CD4-positive, alpha-beta T cell treated with Interferon alpha-2 for 1 hour (primary cell): ENCODE data around the gene BST2.
A peak's percentile ranks its signal among the peaks of the same experiment; 100 is the strongest.

Experiments used
- DNase-seq, 2 donors: peaks; one replicate each; pipeline ENCODE4 v3.0.0-alpha.2; 2020 to 2022

The BST2 gene

DNA sequence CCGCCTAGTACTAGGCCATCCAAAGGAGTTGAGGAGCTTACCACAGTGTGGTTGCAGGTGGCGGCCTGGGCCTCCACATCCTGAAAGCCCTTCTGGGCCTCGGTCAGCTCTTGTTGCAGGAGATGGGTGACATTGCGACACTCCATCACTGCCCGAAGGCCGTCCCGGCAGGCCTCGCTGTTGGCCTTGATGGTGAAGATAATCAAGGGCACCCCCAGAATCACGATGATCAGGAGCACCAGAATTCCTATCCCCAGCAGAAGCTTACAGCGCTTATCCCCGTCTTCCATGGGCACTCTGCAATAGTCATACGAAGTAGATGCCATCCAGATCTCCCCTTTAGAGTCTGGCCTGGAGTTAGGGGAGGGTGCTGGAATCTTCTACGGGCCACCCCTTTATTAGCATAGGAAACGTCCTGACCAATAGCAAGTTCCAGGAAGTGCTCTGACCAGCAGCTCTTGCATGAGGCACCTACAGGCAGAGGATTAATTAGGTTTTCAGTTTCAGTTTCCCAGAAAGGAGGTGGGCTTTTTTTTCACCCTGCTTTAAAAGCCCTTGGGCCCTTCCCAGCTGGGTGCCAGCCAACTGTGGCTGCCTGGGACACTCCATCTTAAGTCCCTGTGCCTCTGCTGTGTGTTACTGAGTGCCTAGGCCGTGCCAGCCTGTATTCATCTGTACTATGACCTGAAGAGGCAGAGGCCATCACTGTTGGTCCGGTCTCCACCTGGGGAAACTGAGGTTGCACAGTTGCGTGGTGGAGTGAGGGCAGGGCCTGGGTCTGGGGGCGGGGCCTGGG is at the start of gene BST2:
Gene BST2 (minus strand): TSS at position 381 of the 796 bp plus-strand sequence. CDS start 55 bp downstream, at position 326.
- peak; percentile 89 to 94 for DNase-seq

- DNase-seq: no peak
Observed at GRCh38 chr19:17454576-17455071, 49.2 kb upstream of the BST2 start.

DNA sequence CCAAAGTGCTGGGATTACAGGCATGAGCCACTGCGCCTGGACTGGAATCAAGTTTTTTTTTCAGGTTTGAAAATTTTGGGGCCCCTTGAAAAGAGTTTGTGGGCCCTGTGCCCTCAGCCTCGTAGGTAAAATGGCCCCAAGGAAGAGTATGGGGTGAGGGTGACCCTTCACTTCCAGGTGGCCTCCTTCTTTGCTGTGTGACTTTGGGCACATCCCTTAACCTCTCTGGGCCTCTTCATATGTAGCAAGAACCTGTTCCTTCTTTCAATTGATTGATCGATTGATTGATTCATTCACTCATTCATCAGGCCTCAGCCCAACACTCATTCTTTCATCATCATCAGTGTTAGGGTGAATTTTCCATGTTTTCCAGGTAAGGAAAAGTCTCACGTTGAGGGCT is 46.4 kb upstream of the BST2 start:
- DNase-seq: no peak

DNA sequence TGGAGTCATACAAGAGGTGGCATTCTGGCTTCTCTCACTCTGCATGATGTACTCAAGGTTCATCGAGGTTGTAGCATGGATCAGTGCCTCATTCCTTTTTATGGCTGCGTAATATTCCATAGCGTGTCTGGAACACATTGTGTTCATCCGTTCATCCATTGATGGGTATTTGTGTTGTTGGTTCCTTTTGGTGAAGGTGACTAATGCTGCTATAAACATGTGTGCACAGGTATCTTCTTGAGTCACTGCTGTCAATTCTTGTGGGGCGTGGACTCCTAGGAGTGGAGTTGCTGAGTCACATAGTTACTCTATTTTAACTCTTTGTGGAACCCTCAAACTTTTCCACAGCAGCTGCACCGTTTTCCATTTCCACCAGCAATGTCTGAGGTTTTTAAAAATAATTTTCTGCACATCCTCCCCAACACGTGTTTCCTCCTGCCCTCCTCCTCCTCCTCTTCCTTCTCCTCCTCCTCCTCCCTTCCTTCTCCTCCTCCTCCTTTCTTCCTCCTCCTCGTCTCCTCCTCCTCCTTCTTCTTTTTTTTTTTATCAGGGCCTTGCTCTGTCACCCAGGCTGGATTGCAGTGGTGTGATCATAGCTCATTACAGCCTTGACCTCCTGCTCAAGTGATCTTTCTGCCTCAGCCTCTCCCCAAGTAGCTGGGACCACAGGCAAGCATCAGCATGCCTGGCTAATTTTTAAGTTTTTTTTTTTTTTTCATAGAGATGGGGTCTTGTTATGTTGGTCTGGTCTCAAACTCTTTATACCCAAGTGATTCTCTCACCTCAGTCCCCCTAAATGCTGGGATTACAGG is 45.0 kb upstream of the BST2 start:
- no peak for DNase-seq

DNA sequence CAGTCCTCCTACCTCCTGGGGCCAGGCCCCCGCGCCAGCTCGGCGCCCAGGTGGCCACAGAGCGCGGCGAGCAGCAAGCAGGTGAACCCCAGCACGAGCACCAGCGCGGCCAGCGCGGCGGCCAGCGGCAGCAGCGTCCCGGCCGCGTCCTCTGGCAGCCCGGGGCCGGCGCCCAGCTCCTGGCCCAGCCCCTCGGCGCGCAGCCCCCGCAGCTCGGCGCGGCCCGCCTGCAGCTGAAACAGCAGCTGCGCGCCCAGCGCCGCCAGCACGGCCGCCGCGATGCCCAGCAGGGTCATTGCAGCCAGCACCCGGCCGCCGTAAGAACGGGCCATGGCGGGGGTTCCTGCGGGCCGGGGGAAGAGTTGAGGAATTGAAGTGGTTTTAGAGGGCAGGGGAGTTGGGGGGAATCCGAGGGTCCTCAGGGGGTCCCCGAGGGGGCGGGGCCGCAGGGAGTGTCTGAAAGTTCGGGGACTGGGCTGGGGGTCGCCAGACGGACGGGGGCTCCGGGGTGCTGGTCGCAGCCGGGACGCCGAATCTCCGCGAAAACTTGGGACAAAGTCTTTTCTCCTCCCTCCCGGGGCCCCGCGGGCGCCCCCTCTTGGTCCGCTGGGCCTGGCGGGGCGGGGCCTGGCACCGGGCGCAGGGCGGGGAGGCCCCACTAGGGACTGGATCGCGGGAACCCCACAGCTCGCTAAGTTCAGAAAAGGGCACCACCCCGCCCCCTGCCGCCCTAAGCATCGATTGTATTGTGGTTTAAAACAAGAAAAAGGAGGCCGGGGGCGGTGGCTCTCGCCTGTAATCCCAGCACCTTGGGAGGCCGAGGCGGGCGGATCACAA is 42.9 kb upstream of the BST2 start, which contains the start of gene TMEM221:
Gene TMEM221 (minus strand): TSS at position 538 of the 837 bp plus-strand sequence. CDS start 206 bp downstream, at position 332.
- peak; percentile 47 to 66 for DNase-seq

DNA sequence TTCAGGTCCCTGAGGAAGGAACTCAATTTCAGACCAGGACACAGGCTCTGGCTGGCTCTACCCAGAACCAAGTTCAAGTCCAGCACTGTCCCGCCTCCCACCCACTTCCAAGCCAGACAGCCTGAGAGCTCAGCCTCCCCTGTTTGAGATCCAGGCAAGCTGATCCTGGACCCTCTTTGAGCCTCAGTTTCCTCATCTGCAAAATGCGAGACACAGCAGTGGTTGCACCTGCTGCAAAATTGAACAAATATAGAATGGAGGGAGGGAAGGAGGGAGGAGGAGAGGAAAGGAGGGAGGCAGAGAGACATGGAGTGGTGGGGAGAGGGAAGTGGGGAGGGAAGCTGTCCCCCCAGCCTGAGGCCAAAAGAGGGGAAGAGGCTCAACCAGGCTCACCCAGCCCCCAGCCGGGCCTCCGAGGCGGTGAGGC is 42.3 kb upstream of the BST2 start:
- DNase-seq: no peak

GRCh38 chr19:17445526-17446165 is 40.2 kb upstream of the BST2 start:
- DNase-seq: no peak

DNA sequence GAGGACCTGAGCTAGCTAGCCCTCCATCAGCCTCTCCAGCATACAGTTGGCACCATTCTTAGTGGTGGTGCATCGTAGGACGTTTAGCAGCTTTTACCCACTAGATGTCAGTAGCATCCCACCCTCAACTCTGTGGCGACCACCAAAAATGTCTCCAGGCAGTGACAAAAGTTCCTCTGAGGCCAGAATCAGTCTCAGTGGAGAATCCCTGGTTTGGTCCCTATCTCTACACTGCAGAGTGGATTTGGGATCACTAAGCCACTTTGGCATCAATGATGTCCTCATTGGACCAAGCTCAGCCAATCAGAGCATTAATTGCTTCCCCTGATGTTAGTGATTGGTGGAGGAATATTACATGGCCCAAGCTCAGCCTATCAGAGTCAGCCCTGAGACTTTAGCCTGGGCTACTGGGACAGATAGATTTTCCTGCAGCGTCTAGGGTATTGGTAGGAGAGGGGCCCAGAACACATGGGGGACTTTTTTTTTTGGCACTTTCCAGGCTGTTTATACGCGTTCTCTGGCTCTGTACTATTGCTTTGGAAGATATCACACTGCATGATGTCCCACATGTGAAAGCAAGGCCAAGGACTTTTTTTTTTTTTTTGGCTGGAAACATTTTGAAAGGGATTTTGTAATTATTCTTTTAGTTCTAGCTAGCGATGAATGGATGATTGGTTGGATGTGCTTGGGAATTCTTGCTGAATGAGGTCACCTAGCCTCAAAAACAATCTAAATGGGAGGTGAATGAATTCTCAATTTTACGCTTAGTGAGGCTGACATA is 36.0 kb upstream of the BST2 start:
- DNase-seq: peak in 1 of 2 donors; percentile 24

- DNase-seq: no peak
Observed at GRCh38 chr19:17436874-17437267, 31.4 kb upstream of the BST2 start.

DNA sequence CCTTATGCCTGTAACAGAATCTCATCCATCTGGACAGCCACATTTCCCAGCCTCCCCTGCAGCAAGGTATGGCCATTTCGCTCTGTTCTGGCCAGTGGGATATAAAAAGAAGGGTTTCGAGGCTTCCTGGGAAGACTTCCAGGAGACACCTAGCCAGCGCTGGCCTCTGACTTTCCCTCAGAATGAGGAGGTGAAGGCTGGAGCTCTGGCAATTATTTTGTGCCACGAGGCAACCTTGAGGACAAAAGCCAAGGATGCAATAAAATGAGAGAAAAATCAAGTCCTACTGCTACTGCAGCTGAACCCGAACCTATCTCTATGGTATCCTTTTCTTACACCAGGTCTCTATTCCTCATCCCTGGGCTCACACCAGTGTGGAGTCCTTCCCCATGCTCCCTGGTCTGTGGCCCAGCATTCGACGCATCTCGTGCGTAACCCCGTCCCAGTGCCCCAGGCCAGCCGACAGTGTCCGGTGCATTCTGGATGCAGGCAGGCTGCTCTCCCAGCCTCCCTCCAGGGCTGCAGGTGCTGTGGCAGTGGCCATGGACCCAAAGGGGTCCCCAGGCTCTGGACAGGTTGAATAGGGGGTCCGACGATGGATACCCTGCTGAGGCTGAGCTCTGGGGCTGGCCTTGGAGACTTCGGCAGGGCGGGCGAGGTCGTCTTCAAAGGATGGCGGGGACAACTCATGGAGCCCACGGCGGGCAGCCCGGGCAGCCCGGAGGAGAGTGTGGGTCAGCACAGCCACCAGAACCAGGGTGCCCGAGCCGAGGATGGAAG is 30.9 kb upstream of the BST2 start:
- no peak for DNase-seq

GRCh38 chr19:17435218-17435617 is 29.8 kb upstream of the BST2 start:
- DNase-seq: no peak

DNA sequence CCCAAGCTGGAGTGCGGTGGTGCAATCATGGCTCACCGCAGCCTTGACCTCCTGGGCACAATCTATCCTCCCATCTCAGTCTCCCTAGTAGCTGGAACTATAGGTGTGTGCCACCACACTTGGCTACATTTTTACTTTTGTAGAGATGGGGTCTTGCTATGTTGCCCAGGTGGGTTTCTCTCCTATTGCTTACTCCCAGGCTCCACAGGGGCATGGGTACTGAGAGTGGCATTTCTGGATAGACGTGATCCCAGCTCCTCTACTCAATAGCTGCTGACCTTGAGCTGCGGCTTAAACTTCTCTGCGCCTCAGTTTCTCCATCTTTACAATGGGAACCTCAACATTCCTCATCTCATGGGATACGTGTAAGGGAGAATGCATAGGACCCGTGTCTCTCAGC is 26.0 kb upstream of the BST2 start:
- DNase-seq: no peak

DNA sequence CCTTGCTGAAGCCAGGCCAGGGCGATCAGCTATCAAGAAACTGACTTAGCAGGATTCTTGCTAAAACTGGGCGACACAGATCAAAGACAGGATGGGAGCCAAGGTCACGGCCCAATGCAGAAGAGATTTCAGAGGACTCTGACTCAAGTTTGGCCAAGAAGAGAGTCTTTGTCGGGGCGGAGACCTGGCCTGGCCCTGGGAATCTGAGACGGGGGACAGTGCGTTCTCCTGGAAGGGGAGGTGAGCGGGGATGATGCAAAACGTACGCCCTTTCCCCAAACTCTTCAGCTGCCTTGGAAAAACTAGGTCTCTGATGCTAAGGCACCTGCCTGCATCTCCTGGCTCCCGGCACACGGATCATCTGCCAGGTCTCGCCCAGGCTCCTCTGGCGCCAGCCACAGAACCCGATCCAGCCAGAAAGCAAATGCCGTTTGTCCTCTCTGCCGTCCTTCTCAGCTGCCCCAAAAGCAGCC is 24.2 kb upstream of the BST2 start:
- no peak for DNase-seq

GRCh38 chr19:17424743-17425365 is 19.4 kb upstream of the BST2 start:
- DNase-seq: peak in 1 of 2 donors; percentile 35

DNA sequence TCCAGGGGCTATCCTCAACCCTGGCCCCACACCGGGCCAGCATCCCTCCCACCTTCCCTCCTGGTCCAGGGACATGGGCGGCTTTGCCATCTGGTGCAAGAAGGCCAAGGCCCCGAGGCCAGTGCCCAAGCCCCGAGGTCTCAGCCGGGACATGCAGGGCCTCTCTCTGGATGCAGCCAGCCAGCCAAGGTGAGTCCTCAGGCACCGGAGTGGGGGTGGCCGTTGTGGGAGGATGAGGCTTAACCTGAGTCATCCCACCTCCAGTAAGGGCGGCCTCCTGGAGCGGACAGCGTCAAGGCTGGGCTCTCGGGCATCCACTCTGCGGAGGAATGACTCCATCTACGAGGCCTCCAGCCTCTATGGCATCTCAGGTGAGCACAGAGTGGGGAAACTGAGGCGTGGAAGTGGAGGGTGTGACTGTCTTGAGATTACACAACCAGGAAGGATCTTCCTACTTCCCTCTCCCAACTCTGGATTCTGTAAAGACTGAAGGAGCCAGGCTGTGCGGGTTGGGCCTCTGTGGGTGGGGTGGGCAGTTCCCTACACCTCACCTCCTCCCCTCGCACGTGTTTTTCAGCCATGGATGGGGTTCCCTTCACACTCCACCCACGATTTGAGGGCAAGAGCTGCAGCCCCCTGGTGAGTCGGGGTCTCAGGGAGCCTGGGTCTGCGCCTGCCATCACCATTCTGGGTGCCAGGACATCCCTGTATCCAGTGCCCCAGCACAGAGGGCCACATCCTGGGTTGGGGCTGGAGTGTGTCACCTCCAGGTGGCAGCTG is 18.2 kb upstream of the BST2 start:
- DNase-seq: no peak

DNA sequence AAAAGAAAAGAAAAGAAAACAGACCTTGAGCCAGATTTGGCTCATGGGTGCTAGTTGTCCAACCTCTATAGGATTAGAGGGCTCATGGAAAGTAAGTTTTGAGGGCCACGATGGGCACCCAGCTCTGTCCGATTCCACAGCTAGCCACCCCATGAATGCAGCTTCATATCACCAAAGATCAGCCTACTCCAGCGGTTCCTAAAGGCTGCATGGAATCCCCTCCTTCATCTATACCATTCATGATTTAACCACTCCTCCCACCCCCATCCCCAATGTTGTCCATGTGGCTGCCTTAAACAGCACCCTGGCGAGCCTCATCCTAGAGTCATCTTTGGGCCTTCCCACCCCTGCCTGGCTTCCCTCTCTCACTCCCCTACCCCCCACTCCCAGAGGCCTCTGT is 16.5 kb upstream of the BST2 start:
- no peak for DNase-seq

- DNase-seq: peak in 1 of 2 donors; percentile 37
Observed at GRCh38 chr19:17420475-17420924, 15.1 kb upstream of the BST2 start.

GRCh38 chr19:17419621-17420474 is 14.4 kb upstream of the BST2 start, which contains the start of gene MVB12A:
MVB12A (plus strand) TSS chr19:17420047; CDS start chr19:17420136, 89 bp downstream.
- peak; percentile 98 for DNase-seq
